HG03097 (cell line): Measurements from ENCODE around the gene THEM5.
"Not testable (repeated sequence)": the region's sequence is repeated elsewhere in the genome, so short reads cannot be mapped to it uniquely, and the experiment has no call there.

Experiments
- ATAC-seq: cut with Tn5 transposase; IDR thresholded peaks from one replicate; pipeline ENCODE4 v1.9.1; 2021; ENCODE audit not compliant: unreplicated experiment, low FRiP score

The THEM5 gene

DNA sequence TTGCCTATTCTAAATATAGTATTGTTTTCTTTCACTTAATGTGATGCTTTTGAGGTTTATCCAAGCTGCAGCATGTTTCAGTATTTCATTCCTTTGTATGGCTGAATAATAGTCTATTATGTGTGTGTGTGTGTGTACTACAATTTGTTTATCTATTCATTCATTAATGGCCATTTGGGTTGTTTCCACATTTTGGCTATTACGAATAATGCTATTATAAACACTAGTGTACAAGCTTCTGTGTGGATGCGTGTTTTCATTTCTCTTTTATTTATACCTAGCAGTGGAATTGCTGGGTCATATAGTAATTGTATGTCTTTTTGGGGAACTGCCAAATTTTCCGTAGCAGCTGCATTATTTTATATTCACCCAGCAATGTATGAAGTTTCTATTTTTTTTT, 15.0 kb upstream of the THEM5 start:
- no peak for ATAC-seq

- no peak for ATAC-seq
These were observed 14.4 kb upstream of the THEM5 start for GRCh38 chr1:151867765-151868411.

DNA sequence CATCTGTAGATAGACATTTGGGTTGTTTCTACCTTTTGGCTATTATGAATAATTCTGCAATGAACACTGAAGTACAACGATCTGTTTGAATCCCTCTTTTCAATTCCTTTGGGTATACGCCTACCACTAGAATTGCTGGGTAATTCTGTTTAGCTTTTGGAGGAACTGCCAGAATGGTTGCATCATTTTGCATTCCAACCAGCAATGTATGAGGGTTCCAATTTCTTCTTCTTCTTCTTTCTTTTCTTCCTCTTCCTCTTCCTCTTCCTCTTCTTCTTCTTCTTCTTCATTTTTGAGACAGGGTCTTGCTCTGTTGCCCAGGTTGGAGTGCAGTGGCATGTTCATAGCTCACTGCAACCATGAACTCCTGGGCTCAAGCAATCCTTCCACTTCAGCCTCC, 13.8 kb upstream of the THEM5 start:
- ATAC-seq, result no peak

DNA sequence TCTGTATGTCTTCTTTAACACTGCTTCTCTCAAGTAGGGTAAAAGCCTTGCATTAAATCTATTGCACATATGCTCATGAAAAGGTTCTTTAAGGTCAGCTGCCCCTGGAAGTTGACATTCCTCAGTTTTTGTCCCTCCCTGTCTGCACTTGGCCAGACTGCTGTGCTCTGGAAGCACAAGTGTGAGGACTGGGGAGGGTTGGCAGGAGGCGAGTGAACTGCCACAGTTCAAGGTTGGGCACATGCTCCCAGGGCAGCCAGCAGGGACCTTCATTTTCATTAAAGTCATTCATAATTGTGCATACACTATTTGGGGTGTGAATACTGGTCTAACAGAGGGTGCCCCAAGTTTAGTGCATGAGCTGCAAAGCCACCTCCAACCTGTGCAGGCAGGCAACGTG, 10.9 kb upstream of the THEM5 start:
- ATAC-seq, result no peak

GRCh38 chr1:151862604-151863003, 9.1 kb upstream of the THEM5 start:
- ATAC-seq, result no peak

GRCh38 chr1:151860504-151861187, 7.1 kb upstream of the THEM5 start:
- no peak for ATAC-seq

DNA sequence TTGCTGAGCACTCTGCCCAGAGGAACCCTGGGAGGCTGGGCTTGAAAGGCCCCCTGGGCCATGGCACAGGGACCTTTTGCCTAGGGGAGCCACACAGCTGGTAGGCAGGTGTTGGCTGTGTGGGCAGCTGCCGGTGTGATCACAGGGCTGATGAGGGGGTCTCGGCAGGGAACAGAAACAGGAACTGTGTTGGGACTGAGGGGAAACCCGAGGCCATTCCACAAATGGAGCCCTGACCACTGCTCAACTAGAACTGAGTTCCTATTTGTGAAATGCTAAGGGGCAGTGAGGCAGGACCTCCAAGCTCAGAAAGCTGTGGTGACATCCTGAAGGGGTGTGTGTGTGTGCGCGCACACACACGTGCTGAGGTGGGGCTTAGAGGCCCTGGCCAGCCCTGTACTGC, 6.4 kb upstream of the THEM5 start:
- ATAC-seq, result no peak

GRCh38 chr1:151858886-151859665, 5.6 kb upstream of the THEM5 start:
- no peak for ATAC-seq

DNA sequence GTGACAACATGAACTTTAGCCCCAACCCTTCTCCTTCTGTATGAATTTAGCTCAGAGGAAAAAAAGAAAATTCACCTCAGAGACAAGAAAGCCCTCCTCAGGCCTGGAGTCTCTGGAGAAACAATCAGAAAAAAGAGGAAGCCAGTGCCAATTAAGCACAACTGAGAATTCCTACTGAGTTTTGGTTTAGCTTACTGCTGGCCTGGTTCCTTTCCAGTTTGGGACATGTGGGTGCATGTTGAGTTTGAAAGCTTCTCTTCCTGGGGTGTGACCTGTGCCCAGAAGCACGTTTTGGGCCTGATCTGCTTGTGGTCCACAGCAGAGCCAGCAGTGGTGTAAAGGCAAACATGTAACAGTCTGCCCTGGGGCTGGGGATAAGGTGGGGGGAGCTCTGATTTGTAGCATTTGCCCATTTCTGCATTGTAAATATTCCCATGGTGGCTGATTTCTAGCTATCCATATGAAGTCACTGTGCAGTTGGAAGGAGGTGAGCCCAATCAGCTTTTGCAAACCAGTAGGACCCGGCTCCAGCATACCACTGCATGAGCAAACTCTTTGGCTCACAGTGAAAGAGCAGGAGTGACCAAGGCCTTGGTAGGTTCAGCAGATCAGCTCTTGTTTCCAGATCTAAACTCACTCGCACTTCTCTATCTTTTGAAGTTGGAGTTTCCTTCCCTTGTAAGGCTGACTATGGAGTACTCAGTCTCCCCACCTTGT, 4.7 kb upstream of the THEM5 start:
- no peak for ATAC-seq

GRCh38 chr1:151855933-151856332, 2.4 kb upstream of the THEM5 start:
- ATAC-seq, result no peak

- not testable (repeated sequence) for ATAC-seq
These were observed 2.0 kb upstream of the THEM5 start for GRCh38 chr1:151855516-151855915.

DNA sequence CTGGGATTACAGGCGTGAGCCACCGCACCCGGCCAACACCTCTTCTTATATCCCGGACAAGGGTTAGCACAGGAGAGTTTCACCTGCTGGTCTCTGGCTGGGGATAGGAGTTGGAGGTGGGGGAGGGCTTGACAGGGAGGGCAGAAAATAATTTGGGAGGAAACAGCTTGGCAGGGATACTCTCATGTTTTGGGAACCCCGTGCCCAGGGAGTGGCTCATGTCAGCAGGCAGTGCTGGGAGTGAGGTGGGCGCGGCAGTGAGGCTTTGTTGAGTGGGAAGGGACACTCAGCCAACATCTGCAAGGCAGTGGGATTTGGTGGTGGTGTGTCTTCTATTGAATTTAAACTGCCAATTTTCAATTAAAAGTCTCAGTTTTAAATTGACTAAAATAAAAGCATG, 1.1 kb upstream of the THEM5 start:
- ATAC-seq, result no peak

DNA sequence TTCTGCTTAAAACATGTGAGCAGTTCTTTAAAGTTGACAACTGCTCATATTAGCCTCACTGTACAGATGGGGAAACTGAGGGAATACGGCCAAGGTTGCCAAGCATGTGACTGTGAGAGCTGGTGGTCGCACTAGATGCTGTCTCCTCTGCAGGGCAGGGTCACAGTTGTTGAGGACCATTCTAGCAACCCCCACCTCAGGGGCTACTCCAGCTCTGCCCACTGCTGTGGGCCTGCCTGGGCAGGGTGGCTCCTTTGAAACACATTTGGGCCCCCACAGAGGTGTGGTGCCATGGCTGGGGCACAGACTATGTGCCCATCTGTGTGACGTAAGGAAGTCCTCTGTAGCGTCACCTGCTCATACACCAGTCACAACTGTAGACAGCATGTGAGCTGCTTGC, 779 bp downstream of the THEM5 start:
- no peak for ATAC-seq

DNA sequence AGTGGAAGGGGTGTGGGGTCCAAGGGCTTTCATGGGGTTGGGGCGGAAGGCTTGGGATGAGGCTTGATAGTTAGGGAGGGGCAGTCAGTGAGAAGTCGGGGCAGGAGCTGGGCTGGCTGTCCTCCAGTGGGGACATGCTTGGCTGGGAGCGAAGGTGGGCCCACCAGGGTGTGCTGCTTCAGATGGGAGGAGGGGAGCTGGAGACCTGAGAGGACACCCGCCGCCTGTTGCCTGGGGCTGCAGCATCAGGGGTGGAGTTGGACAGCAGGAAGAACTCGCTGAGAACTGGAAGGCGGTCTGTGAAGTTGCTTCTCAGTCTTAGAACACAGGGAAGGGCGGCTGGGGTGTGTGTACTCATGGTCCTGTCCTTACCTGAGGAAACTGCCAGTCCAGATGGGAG, 1.6 kb downstream of the THEM5 start:
- ATAC-seq, result no peak

DNA sequence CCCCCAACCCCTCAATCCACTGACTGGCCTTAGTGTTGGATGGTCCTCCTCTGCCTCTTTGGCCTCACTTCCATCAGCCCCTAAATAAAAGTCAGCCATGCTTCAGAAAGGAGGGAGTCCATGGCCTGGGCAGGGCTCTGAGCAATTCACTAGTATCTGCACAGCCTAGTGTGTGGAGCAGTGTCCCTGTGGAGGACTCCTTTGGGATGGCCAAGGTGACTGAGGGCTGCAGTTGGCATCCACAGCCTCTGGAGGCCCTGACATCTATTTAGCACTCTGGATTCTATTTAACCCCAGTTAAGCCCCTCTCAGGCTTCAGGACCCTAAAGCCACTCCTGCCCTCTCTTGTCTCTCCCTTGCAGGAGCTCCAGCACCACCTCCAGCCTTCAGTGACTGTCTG, 3.6 kb downstream of the THEM5 start:
- no peak for ATAC-seq

GRCh38 chr1:151849126-151849525, 4.4 kb downstream of the THEM5 start:
- no peak for ATAC-seq

- ATAC-seq, result no peak
These were observed 5.5 kb downstream of the THEM5 start for GRCh38 chr1:151847867-151848596.

GRCh38 chr1:151846686-151847237, 6.8 kb downstream of the THEM5 start:
- ATAC-seq, result no peak

DNA sequence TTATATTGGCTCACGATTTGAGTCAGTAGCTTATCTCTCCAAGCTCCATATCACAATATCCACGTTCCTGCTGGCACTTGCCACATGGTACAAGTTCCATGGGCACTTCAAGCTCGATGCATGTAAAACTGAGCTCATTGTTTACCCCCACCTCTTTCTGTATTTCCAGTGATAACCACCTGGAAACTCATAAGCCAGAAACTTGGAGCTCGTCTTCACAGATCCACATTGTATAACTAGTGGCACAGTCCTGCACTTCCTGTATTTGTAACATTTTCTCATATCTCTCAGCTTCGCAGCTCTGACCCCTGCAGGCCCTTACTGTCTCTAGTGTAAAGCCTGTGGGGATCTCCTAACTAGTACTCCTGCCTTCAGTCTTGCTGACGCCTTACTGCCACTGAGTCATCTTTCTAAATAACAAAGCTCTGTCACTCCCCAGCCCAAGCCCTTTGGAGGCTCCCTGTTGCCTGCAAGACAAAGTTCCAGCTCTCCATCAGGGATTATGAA, 7.4 kb downstream of the THEM5 start:
- ATAC-seq, result no peak

GRCh38 chr1:151843398-151843797, 10.1 kb downstream of the THEM5 start:
- ATAC-seq, result no peak
